K562 (cell line): ENCODE measurements around the gene CD302. TPM values are rescaled to one million over a fixed set of nuclear protein-coding genes. Genes with fewer than 3 reads are reported as not detected.

Source experiments
- ATAC-seq: fragments of 200-7000 bp; cut with Tn5 transposase; 3 replicates; pipeline ENCODE4 v1.9.1; 2020; ENCODE audit warnings: moderate library complexity
- BruUV-seq: library from RNA; stranded (reverse); fragments of 400-500 nt; replicated peaks from 2 replicates; lab custom pipeline; 2021; lab: Mats Ljungman, UMichigan
- CTCF ChIA-PET: fragments of 300-600 bp; formaldehyde crosslinking; extraction: SDS; loops from one replicate; lab custom pipeline; 2021; ENCODE audit warnings: low intra/inter-chr PET ratio; lab: Yijun Ruan, JAX
- POLR2A ChIA-PET: fragments of 300-600, 350-650 bp; sonication (Branson Sonifier 250); formaldehyde crosslinking; extraction: SDS; loops from one replicate; lab custom pipeline; 2021; ENCODE audit warnings: antibody characterized with exemption, inconsistent platforms; lab: Yijun Ruan, JAX
- DNase-seq, 4 experiments: peaks; one replicate each; pipeline versions ENCODE4 v3.0.0 to v3.0.0-alpha.2; 2011 to 2018; ENCODE audit warnings: low spot score in 3 of 4, mixed read lengths in 3 of 4; ENCODE audit errors: extremely low read depth in 1 of 4
- FAIRE-seq: peaks from 2 replicates; lab custom pipeline; 2011; peaks lifted over from hg19 to GRCh38; lab: Jason Lieb, UNC
- H2AFZ ChIP-seq: 2 replicates; pipeline ENCODE4 v1.6.0; 2011; ENCODE audit warnings: low read depth, low read length, control low read depth, inconsistent platforms
- H3K27ac ChIP-seq: fragments of 200-600 bp; 3 replicates; pipeline ENCODE4 v1.8.0; 2011; ENCODE audit warnings: low read depth, mild to moderate bottlenecking, control low read depth, inconsistent platforms, low read length, moderate library complexity, mixed read lengths; ENCODE audit errors: extremely low read depth
- H3K27me3 ChIP-seq, 2 experiments: fragments of 300-600 bp in 1 of 2; 2 replicates in 1 of 2; 3 replicates in 1 of 2; pipeline versions ENCODE4 v1.6.0 to v1.8.0; 2011; ENCODE audit warnings: inconsistent platforms in 2 of 2, low read length in 2 of 2, mild to moderate bottlenecking in 1 of 2, mixed read lengths in 1 of 2, moderate library complexity in 1 of 2; ENCODE audit not compliant: control insufficient read depth in 2 of 2, insufficient read depth in 2 of 2
- H3K36me3 ChIP-seq: fragments of 300-600 bp; 3 replicates; pipeline ENCODE4 v1.8.0; 2011; ENCODE audit warnings: mild to moderate bottlenecking, low read length, inconsistent platforms; ENCODE audit not compliant: control insufficient read depth, insufficient read depth
- H3K4me1 ChIP-seq, 2 experiments: fragments of 200-600 bp in 1 of 2; replicated peaks in 1 of 2; 2 replicates in 1 of 2; 3 replicates in 1 of 2; pipeline versions ENCODE4 v1.5.1 to v1.8.0; 2011; ENCODE audit warnings: inconsistent platforms in 2 of 2, low read length in 2 of 2, mild to moderate bottlenecking in 1 of 2, mixed read lengths in 1 of 2, moderate library complexity in 1 of 2; ENCODE audit not compliant: control insufficient read depth in 2 of 2, insufficient read depth in 2 of 2
- H3K4me2 ChIP-seq: 2 replicates; pipeline ENCODE4 v1.6.1; 2011; ENCODE audit warnings: low read length, control low read depth, inconsistent platforms, mixed read lengths; ENCODE audit not compliant: insufficient read depth
- H3K4me3 ChIP-seq: fragments of 200-600 bp; sonication (generic), shearing (Covaris generic); 2 replicates; pipeline ENCODE4 v1.5.1; 2016; ENCODE audit warnings: control low read depth, inconsistent platforms
- H3K79me2 ChIP-seq: fragments of 200-600 bp; 3 replicates; pipeline ENCODE4 v1.8.0; 2011; ENCODE audit warnings: low read length, inconsistent platforms; ENCODE audit not compliant: control insufficient read depth, insufficient read depth
- H3K9ac ChIP-seq, 2 experiments: 2 replicates each; pipeline versions ENCODE4 v1.6.0 to v1.6.1; 2011; ENCODE audit warnings: low read depth in 2 of 2, low read length in 2 of 2, control low read depth in 1 of 2, inconsistent platforms in 1 of 2, mild to moderate bottlenecking in 1 of 2, mixed read lengths in 1 of 2; ENCODE audit not compliant: insufficient read depth in 1 of 2
- H3K9me1 ChIP-seq: one replicate; pipeline ENCODE4 v1.6.0; 2011; ENCODE audit warnings: inconsistent platforms, mild to moderate bottlenecking, low read length, moderate library complexity; ENCODE audit not compliant: control insufficient read depth, insufficient read depth
- H3K9me3 ChIP-seq: replicated peaks from 2 replicates; pipeline ENCODE4 v1.5.1; 2011; ENCODE audit warnings: low read depth, low read length, inconsistent platforms; ENCODE audit not compliant: control insufficient read depth, insufficient read depth
- H4K20me1 ChIP-seq: replicated peaks from 2 replicates; pipeline ENCODE4 v1.6.1; 2011; ENCODE audit warnings: low read length, inconsistent platforms, mixed read lengths; ENCODE audit not compliant: control insufficient read depth, insufficient read depth
- HMGN3 ChIP-seq: IDR thresholded peaks from 2 replicates; pipeline ENCODE4 v1.6.1; 2011; ENCODE audit warnings: borderline replicate concordance, low read depth, mild to moderate bottlenecking, mixed read lengths, low read length; ENCODE audit not compliant: insufficient read length; ENCODE audit errors: extremely low read depth
- MEF2A ChIP-seq: IDR thresholded peaks from 2 replicates; pipeline ENCODE4 v1.6.1; 2011; ENCODE audit warnings: low read depth, mild to moderate bottlenecking, low read length, moderate library complexity; ENCODE audit not compliant: control insufficient read depth
- POLR2G ChIP-seq: fragments of 200-400 bp; formaldehyde crosslinking; IDR thresholded peaks from 2 replicates; pipeline ENCODE4 v1.6.1; 2017; ENCODE audit warnings: low read depth, mild to moderate bottlenecking, antibody characterized with exemption, low read length, moderate library complexity
- POLR2H ChIP-seq: IDR thresholded peaks from 2 replicates; pipeline ENCODE4 v1.6.1; 2016; ENCODE audit warnings: missing genetic modification characterization, low read depth, mild to moderate bottlenecking, control low read depth, missing compliant biosample characterization, moderate library complexity
- PTRF ChIP-seq: fragments of 450-650 bp; IDR thresholded peaks from 2 replicates; pipeline ENCODE4 v1.6.1; 2016; ENCODE audit warnings: mild to moderate bottlenecking, missing genetic modification characterization, missing compliant biosample characterization
- ZNF507 ChIP-seq: conservative IDR thresholded peaks from 2 replicates; pipeline ENCODE4 v1.6.1; 2017; ENCODE audit warnings: missing genetic modification characterization, missing compliant biosample characterization
- WGBS: fragments of 100-300 bp; shearing (Covaris generic); methylation state at CpG from one replicate; pipeline ENCODE4 v1.1.6; 2016; ENCODE audit warnings: low coverage, mixed read lengths; ENCODE audit not compliant: insufficient coverage; ENCODE audit errors: missing lambda C conversion rate; 5-methylcytosine and 5-hydroxymethylcytosine counted together
- in situ Hi-C: fragments of 300-500 bp; cut with MboI; formaldehyde crosslinking; loops from 4 replicates; pipeline ENCODE4 v1.15.0; 2018; ENCODE audit warnings: inconsistent platforms, mixed read lengths
- intact Hi-C: fragments of 100-400 bp; cut with micrococcal nuclease; formaldehyde crosslinking; loops from 2 replicates; pipeline ENCODE4 v1.14.2; 2022
- polyA plus RNA-seq, 8 experiments: library from polyadenylated mRNA; depleted of rRNA in 4 of 8; stranded (reverse) in 5 of 8; unstranded in 3 of 8; fragments of >200 nt; fragmentation: Nextera tagmentation in 2 of 8; fragmentation: Illumina TruSeq in 1 of 8; extraction: Ambion mirVana in 2 of 8; extraction: Trizol in 1 of 8; gene quantifications; 2 replicates each; pipeline versions ENCODE4 v1.2.1 to v1.2.3, GENCODE V29; 2011 to 2014; ENCODE audit warnings: inconsistent platforms in 1 of 8, missing spikeins in 1 of 8
- total RNA-seq, 7 experiments: library from RNA; depleted of rRNA in 6 of 7; stranded (reverse); fragments of >200 nt in 6 of 7; fragmentation: Illumina TruSeq in 2 of 7; extraction: Trizol in 2 of 7; gene quantifications; 2 replicates each; pipeline versions ENCODE4 v1.2.1 to v1.2.3, GENCODE V29; 2011 to 2021; ENCODE audit warnings: low replicate concordance in 1 of 7
- TF ChIP-seq, protein P1 (sequence below): fragments of 200-800 bp; sonication (Bioruptor generic); IDR thresholded peaks from 2 replicates; pipeline ENCODE4 v1.6.1; 2016; ENCODE audit warnings: missing genetic modification characterization, missing compliant biosample characterization
- TF ChIP-seq, protein P2 (sequence below): fragments of 250-450 bp; sonication (Bioruptor Pico); IDR thresholded peaks from 2 replicates; pipeline ENCODE4 v1.4.0; 2020
- TF ChIP-seq, protein P3 (sequence below): fragments of 200-800 bp; sonication (Bioruptor generic); IDR thresholded peaks from 2 replicates; pipeline ENCODE4 v1.6.1; 2017; ENCODE audit warnings: missing genetic modification characterization, missing compliant biosample characterization

CD302 gene
- total and polyA plus RNA-seq, 9 of the 15 experiments (the other 6 are each of a cell fraction or from before 2014, with no cell fraction given) = 0.03 to 0.07 (median 0.04) TPM; not detected in 5

DNA sequence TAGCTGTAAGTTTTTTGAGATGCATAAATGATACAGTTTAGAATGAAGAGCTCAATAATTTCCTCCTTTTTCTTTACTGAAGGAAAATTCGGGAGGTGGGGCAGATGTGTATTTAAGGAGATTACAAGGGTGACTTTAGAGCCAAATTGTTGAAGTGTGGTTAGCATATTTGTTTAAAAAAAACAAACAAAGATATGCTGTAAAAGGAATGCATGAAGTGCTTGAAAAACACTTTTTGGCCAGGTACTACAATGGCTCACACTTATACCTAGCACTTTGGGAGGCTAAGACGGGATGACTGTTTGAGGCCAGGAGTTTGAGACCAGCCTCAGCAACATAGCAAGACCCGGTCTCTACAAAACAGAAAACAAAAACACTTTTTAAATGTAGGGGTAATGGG, 38.4 kb downstream of the CD302 start:
- ATAC-seq (no peak), FAIRE-seq (no peak), DNase-seq (no peak)
- Histone ChIP-seq H3K9me3 (no peaks in the 10 kb centered on the region), H2AFZ (no peak overlapping the region), H4K20me1 (no peaks in the 10 kb centered on the region), H3K27me3 (no peaks in the 10 kb centered on the region), H3K4me3 (no peak overlapping the region), H3K9me1 (no peaks in the 10 kb centered on the region), H3K27ac (no peak overlapping the region), H3K4me2 (no peak overlapping the region), H3K36me3 (peaks cover 94% of the 10 kb centered on the region), H3K4me1 (no peaks in the 10 kb centered on the region), H3K9ac (no peak overlapping the region), H3K79me2 (peaks cover 18% of the 10 kb centered on the region)
- ChIA-PET CTCF (no interaction called here), POLR2A (interaction anchor here (1.2 to 1.9 kb wide), 2 partner anchors 14 to 21 kb away, joined by 4 to 6 read pairs; no protein-coding TSS in a partner anchor)
- BruUV-seq = no TSS peak
- in situ Hi-C loops (no loop called here), intact Hi-C loops (no loop called here)
- 93% methylated on average over 3 of the region's 3 CpGs for WGBS
- TF ChIP-seq ZNF507 (no peak), PTRF (tag) (no peak), HMGN3 (no peak), POLR2H (no peak), MEF2A (no peak), POLR2G (no peak)
- TF ChIP-seq, protein P1, sequence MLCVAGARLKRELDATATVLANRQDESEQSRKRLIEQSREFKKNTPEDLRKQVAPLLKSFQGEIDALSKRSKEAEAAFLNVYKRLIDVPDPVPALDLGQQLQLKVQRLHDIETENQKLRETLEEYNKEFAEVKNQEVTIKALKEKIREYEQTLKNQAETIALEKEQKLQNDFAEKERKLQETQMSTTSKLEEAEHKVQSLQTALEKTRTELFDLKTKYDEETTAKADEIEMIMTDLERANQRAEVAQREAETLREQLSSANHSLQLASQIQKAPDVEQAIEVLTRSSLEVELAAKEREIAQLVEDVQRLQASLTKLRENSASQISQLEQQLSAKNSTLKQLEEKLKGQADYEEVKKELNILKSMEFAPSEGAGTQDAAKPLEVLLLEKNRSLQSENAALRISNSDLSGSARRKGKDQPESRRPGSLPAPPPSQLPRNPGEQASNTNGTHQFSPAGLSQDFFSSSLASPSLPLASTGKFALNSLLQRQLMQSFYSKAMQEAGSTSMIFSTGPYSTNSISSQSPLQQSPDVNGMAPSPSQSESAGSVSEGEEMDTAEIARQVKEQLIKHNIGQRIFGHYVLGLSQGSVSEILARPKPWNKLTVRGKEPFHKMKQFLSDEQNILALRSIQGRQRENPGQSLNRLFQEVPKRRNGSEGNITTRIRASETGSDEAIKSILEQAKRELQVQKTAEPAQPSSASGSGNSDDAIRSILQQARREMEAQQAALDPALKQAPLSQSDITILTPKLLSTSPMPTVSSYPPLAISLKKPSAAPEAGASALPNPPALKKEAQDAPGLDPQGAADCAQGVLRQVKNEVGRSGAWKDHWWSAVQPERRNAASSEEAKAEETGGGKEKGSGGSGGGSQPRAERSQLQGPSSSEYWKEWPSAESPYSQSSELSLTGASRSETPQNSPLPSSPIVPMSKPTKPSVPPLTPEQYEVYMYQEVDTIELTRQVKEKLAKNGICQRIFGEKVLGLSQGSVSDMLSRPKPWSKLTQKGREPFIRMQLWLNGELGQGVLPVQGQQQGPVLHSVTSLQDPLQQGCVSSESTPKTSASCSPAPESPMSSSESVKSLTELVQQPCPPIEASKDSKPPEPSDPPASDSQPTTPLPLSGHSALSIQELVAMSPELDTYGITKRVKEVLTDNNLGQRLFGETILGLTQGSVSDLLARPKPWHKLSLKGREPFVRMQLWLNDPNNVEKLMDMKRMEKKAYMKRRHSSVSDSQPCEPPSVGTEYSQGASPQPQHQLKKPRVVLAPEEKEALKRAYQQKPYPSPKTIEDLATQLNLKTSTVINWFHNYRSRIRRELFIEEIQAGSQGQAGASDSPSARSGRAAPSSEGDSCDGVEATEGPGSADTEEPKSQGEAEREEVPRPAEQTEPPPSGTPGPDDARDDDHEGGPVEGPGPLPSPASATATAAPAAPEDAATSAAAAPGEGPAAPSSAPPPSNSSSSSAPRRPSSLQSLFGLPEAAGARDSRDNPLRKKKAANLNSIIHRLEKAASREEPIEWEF (CRISPR knock-in tag) = no peak
- TF ChIP-seq, protein P2, sequence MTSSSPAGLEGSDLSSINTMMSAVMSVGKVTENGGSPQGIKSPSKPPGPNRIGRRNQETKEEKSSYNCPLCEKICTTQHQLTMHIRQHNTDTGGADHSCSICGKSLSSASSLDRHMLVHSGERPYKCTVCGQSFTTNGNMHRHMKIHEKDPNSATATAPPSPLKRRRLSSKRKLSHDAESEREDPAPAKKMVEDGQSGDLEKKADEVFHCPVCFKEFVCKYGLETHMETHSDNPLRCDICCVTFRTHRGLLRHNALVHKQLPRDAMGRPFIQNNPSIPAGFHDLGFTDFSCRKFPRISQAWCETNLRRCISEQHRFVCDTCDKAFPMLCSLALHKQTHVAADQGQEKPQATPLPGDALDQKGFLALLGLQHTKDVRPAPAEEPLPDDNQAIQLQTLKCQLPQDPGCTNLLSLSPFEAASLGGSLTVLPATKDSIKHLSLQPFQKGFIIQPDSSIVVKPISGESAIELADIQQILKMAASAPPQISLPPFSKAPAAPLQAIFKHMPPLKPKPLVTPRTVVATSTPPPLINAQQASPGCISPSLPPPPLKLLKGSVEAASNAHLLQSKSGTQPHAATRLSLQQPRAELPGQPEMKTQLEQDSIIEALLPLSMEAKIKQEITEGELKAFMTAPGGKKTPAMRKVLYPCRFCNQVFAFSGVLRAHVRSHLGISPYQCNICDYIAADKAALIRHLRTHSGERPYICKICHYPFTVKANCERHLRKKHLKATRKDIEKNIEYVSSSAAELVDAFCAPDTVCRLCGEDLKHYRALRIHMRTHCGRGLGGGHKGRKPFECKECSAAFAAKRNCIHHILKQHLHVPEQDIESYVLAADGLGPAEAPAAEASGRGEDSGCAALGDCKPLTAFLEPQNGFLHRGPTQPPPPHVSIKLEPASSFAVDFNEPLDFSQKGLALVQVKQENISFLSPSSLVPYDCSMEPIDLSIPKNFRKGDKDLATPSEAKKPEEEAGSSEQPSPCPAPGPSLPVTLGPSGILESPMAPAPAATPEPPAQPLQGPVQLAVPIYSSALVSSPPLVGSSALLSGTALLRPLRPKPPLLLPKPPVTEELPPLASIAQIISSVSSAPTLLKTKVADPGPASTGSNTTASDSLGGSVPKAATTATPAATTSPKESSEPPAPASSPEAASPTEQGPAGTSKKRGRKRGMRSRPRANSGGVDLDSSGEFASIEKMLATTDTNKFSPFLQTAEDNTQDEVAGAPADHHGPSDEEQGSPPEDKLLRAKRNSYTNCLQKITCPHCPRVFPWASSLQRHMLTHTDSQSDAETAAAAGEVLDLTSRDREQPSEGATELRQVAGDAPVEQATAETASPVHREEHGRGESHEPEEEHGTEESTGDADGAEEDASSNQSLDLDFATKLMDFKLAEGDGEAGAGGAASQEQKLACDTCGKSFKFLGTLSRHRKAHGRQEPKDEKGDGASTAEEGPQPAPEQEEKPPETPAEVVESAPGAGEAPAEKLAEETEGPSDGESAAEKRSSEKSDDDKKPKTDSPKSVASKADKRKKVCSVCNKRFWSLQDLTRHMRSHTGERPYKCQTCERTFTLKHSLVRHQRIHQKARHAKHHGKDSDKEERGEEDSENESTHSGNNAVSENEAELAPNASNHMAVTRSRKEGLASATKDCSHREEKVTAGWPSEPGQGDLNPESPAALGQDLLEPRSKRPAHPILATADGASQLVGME (CRISPR knock-in tag) = no peak
- TF ChIP-seq, protein P3, sequence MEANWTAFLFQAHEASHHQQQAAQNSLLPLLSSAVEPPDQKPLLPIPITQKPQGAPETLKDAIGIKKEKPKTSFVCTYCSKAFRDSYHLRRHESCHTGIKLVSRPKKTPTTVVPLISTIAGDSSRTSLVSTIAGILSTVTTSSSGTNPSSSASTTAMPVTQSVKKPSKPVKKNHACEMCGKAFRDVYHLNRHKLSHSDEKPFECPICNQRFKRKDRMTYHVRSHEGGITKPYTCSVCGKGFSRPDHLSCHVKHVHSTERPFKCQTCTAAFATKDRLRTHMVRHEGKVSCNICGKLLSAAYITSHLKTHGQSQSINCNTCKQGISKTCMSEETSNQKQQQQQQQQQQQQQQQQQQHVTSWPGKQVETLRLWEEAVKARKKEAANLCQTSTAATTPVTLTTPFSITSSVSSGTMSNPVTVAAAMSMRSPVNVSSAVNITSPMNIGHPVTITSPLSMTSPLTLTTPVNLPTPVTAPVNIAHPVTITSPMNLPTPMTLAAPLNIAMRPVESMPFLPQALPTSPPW (CRISPR knock-in tag) = no peak
